Endodermal cell (in vitro differentiated cells): ENCODE measurements around the gene SLC25A10. TPM values are rescaled to one million over a fixed set of nuclear protein-coding genes. Genes with fewer than 3 reads are reported as not detected.

Source experiments
- DNase-seq: peaks from one replicate; pipeline ENCODE4 v3.0.0-alpha.2; 2017
- H3K27ac ChIP-seq: 2 replicates; pipeline ENCODE4 v1.5.1; 2013; ENCODE audit warnings: mild to moderate bottlenecking, low read depth, low read length, moderate library complexity
- H3K27me3 ChIP-seq: 2 replicates; pipeline ENCODE4 v1.6.1; 2013; ENCODE audit warnings: mild to moderate bottlenecking, low read length, moderate library complexity; ENCODE audit not compliant: insufficient read depth, control insufficient read depth, poor library complexity, severe bottlenecking
- H3K36me3 ChIP-seq: 2 replicates; pipeline ENCODE4 v1.7.0; 2013; ENCODE audit warnings: mild to moderate bottlenecking, low read length, moderate library complexity; ENCODE audit not compliant: control insufficient read depth, insufficient read depth
- H3K4me1 ChIP-seq: one replicate; pipeline ENCODE4 v1.7.0; 2013; ENCODE audit warnings: low read length; ENCODE audit not compliant: control insufficient read depth, insufficient read depth
- H3K4me3 ChIP-seq: 2 replicates; pipeline ENCODE4 v1.5.1; 2013; ENCODE audit warnings: mild to moderate bottlenecking, low read length, moderate library complexity
- H3K9ac ChIP-seq: 2 replicates; pipeline ENCODE4 v1.6.1; 2013; ENCODE audit warnings: mild to moderate bottlenecking, low read length, moderate library complexity; ENCODE audit not compliant: poor library complexity, severe bottlenecking; ENCODE audit errors: extremely low read depth
- H3K9me3 ChIP-seq: 2 replicates; pipeline ENCODE4 v1.6.1; 2013; ENCODE audit warnings: mild to moderate bottlenecking, low read length, moderate library complexity; ENCODE audit not compliant: control insufficient read depth
- H3K27ac Mint-ChIP-seq: 2 replicates; pipeline ENCODE4 v1.8.0; 2020; ENCODE audit warnings: mixed read lengths
- H3K27me3 Mint-ChIP-seq: 2 replicates; pipeline ENCODE4 v1.8.0; 2021; ENCODE audit warnings: mild to moderate bottlenecking, mixed read lengths; ENCODE audit not compliant: insufficient read depth
- H3K36me3 Mint-ChIP-seq: 2 replicates; pipeline ENCODE4 v1.8.0; 2020; ENCODE audit warnings: low read depth, mixed read lengths
- H3K4me1 Mint-ChIP-seq: 2 replicates; pipeline ENCODE4 v1.8.0; 2020; ENCODE audit warnings: mixed read lengths
- H3K4me3 Mint-ChIP-seq: 2 replicates; pipeline ENCODE4 v1.8.0; 2020; ENCODE audit warnings: mild to moderate bottlenecking, moderate library complexity, mixed read lengths
- H3K9me3 Mint-ChIP-seq: 2 replicates; pipeline ENCODE4 v1.8.0; 2020; ENCODE audit warnings: mild to moderate bottlenecking, mixed read lengths
- WGBS, 2 experiments: methylation state at CpG; one replicate each; pipeline versions ENCODE4 v1.1.5 to v1.1.7; 2013; ENCODE audit warnings: missing lambda C conversion rate in 2 of 2, mixed read lengths in 1 of 2; ENCODE audit not compliant: insufficient coverage in 1 of 2, insufficient read length in 1 of 2; 5-methylcytosine and 5-hydroxymethylcytosine counted together
- total RNA-seq, 2 donors: library from RNA; stranded (reverse); fragmentation: NEBNext Ultra II Directional in 1 of 2; extraction: Animal tissue kit (Norgen Biotek cat#: 25700) in 1 of 2; gene quantifications; 2 replicates in 1 of 2; 3 replicates in 1 of 2; pipeline ENCODE4 v1.2.1, GENCODE V29; 2021
- TF ChIP-seq, protein P1 (sequence below): fragments of 200-600 bp; sonication (generic); conservative IDR thresholded peaks from 2 replicates; pipeline ENCODE4 v1.5.0; 2021; ENCODE audit warnings: antibody characterized with exemption, mild to moderate bottlenecking

The SLC25A10 gene
- total RNA-seq, 2 donors from 2014 or later: 24.8 to 37.6 TPM

DNA sequence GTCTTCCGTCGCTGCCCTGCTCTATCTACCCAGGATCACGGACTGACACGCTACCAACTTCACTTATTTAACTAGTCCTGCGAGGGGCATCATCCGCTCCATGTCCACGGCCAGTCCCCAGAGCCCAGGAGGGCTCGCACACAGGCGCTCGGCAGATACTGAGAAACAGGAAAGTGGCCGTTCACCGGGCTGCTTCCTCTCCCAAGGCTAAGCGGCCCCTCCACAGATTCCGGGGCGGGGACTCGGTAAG is 46.1 kb upstream of the SLC25A10 start:
- no peak for DNase-seq
- H3K27ac Mint-ChIP-seq: peak overlapping the region; percentile 68
- WGBS, 2 experiments: 1 to 7% methylated on average over 3 to 16 of the region's 16 CpGs

GRCh38 chr17:81666342-81667191 is 45.5 kb upstream of the SLC25A10 start, which contains the start of the genes CCDC137 and OXLD1:
Gene CCDC137 (plus strand): TSS chr17:81666737. CDS start chr17:81666767, 30 bp downstream.
Gene OXLD1 (minus strand): TSS chr17:81666605. CDS start chr17:81666577, 28 bp downstream.
- H3K9ac ChIP-seq: peak within 1 kb of the TSS; percentile 70
- peaks cover 46% of the 10 kb centered on the region for H3K36me3 Mint-ChIP-seq
- H3K4me1 Mint-ChIP-seq: peaks cover 13% of the 10 kb centered on the region
- peak within 1 kb of the TSS; percentile 72 for H3K4me3 Mint-ChIP-seq
- no peaks in the 10 kb centered on the region for H3K9me3 Mint-ChIP-seq
- peak within 1 kb of the TSS; percentile 96 for H3K4me3 ChIP-seq
- no peaks in the 10 kb centered on the region for H3K9me3 ChIP-seq
- H3K27ac ChIP-seq: peak within 1 kb of the TSS; percentile 63
- WGBS, 2 experiments: 1% methylated on average over 45 to 96 of the region's 96 CpGs
- H3K27me3 ChIP-seq: no peaks in the 10 kb centered on the region
- H3K4me1 ChIP-seq: peaks cover 15% of the 10 kb centered on the region
- DNase-seq: peak; percentile 100
- no peaks in the 10 kb centered on the region for H3K27me3 Mint-ChIP-seq
- H3K27ac Mint-ChIP-seq: peak within 1 kb of the TSS; percentile 93
- TF ChIP-seq, protein P1, sequence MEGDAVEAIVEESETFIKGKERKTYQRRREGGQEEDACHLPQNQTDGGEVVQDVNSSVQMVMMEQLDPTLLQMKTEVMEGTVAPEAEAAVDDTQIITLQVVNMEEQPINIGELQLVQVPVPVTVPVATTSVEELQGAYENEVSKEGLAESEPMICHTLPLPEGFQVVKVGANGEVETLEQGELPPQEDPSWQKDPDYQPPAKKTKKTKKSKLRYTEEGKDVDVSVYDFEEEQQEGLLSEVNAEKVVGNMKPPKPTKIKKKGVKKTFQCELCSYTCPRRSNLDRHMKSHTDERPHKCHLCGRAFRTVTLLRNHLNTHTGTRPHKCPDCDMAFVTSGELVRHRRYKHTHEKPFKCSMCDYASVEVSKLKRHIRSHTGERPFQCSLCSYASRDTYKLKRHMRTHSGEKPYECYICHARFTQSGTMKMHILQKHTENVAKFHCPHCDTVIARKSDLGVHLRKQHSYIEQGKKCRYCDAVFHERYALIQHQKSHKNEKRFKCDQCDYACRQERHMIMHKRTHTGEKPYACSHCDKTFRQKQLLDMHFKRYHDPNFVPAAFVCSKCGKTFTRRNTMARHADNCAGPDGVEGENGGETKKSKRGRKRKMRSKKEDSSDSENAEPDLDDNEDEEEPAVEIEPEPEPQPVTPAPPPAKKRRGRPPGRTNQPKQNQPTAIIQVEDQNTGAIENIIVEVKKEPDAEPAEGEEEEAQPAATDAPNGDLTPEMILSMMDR: no peak
- peaks cover 43% of the 10 kb centered on the region for H3K36me3 ChIP-seq

More for the DNA sequence above, 46.1 kb upstream of the SLC25A10 start:
- TF ChIP-seq, protein P1: no peak
- peaks cover 15% of the 10 kb centered on the region for H3K4me1 ChIP-seq
- peaks cover 38% of the 10 kb centered on the region for H3K36me3 ChIP-seq
- no peaks in the 10 kb centered on the region for H3K27me3 Mint-ChIP-seq
- peak overlapping the region; percentile 70 for H3K9ac ChIP-seq
- peaks cover 41% of the 10 kb centered on the region for H3K36me3 Mint-ChIP-seq
- no peaks in the 10 kb centered on the region for H3K9me3 ChIP-seq
- H3K9me3 Mint-ChIP-seq: no peaks in the 10 kb centered on the region
- peaks cover 13% of the 10 kb centered on the region for H3K4me1 Mint-ChIP-seq
- H3K4me3 ChIP-seq: peak overlapping the region; percentile 96
- H3K27ac ChIP-seq: peak overlapping the region; percentile 30
- H3K4me3 Mint-ChIP-seq: peak overlapping the region; percentile 72
- no peaks in the 10 kb centered on the region for H3K27me3 ChIP-seq

GRCh38 chr17:81667754-81668153 is 44.3 kb upstream of the SLC25A10 start:
- peaks cover 55% of the 10 kb centered on the region for H3K36me3 ChIP-seq
- TF ChIP-seq, protein P1: peak; percentile 46
- H3K4me3 Mint-ChIP-seq: peak overlapping the region; percentile 72
- no peak overlapping the region for H3K9ac ChIP-seq
- no peaks in the 10 kb centered on the region for H3K27me3 Mint-ChIP-seq
- peak overlapping the region; percentile 96 for H3K4me3 ChIP-seq
- no peaks in the 10 kb centered on the region for H3K9me3 Mint-ChIP-seq
- H3K27ac ChIP-seq: no peak overlapping the region
- WGBS, 2 experiments: 91 to 96% methylated on average over 13 to 18 of the region's 18 CpGs
- H3K9me3 ChIP-seq: no peaks in the 10 kb centered on the region
- H3K27ac Mint-ChIP-seq: peak overlapping the region; percentile 37
- H3K4me1 Mint-ChIP-seq: peaks cover 13% of the 10 kb centered on the region
- no peaks in the 10 kb centered on the region for H3K27me3 ChIP-seq
- DNase-seq: peak; percentile 86
- H3K36me3 Mint-ChIP-seq: peaks cover 58% of the 10 kb centered on the region
- H3K4me1 ChIP-seq: peaks cover 15% of the 10 kb centered on the region
